Epidermal melanocyte (primary cell): ENCODE measurements around the gene SCD5.

ENCODE experiments used
- DNase-seq: peaks from one replicate; pipeline ENCODE4 v3.0.0; 2011; ENCODE audit warnings: low spot score; ENCODE audit not compliant: insufficient read length

Gene SCD5

GRCh38 chr4:82770607-82771006, 28.0 kb downstream of the SCD5 start:
- no peak for DNase-seq

GRCh38 chr4:82765134-82765533, 33.5 kb downstream of the SCD5 start:
- no peak for DNase-seq

- DNase-seq = no peak
Observed at GRCh38 chr4:82761229-82761628, 37.4 kb downstream of the SCD5 start.

- no peak for DNase-seq
Observed at GRCh38 chr4:82758701-82759685, 39.6 kb downstream of the SCD5 start.

- no peak for DNase-seq
Observed at GRCh38 chr4:82756061-82756460, 42.5 kb downstream of the SCD5 start.

GRCh38 chr4:82755650-82756049, 42.9 kb downstream of the SCD5 start:
- DNase-seq = no peak

GRCh38 chr4:82754513-82755165, 44.0 kb downstream of the SCD5 start:
- DNase-seq = no peak

GRCh38 chr4:82753725-82754410, 44.7 kb downstream of the SCD5 start:
- DNase-seq = no peak

- no peak for DNase-seq
Observed at GRCh38 chr4:82753238-82753637, 45.4 kb downstream of the SCD5 start.

- no peak for DNase-seq
Observed at GRCh38 chr4:82748810-82749470, 49.7 kb downstream of the SCD5 start.

GRCh38 chr4:82747686-82748575, 50.7 kb downstream of the SCD5 start:
- DNase-seq = no peak

GRCh38 chr4:82746705-82747574, 51.7 kb downstream of the SCD5 start:
- no peak for DNase-seq

GRCh38 chr4:82745173-82745842, 53.3 kb downstream of the SCD5 start:
- DNase-seq = no peak

- DNase-seq = no peak
Observed at GRCh38 chr4:82744284-82744968, 54.2 kb downstream of the SCD5 start.

- DNase-seq = no peak
Observed at GRCh38 chr4:82741188-82741587, 57.4 kb downstream of the SCD5 start.

GRCh38 chr4:82739287-82740190, 59.1 kb downstream of the SCD5 start:
- DNase-seq = peak; percentile 72

- DNase-seq = no peak
Observed at GRCh38 chr4:82737354-82737753, 61.2 kb downstream of the SCD5 start.
